Astrocyte of the cerebellum (primary cell): ENCODE measurements around the gene ZNF830.
"Not testable (repeated sequence)": the region's sequence is repeated elsewhere in the genome, so short reads cannot be mapped to it uniquely, and the experiment has no call there.

Experiments used
- DNase-seq: peaks from one replicate; pipeline ENCODE4 v3.0.0-alpha.2; 2011; ENCODE audit warnings: low read depth
- H3K4me3 ChIP-seq: 2 replicates; pipeline ENCODE4 v1.5.1; 2011; ENCODE audit warnings: mild to moderate bottlenecking, low read depth, low read length, moderate library complexity
- in situ Hi-C: cut with HindIII; loops from 2 replicates; pipeline ENCODE4 v1.10.0; 2017; ENCODE audit warnings: low sequenced_read_pairs
- TF ChIP-seq, protein P1 (sequence below): IDR thresholded peaks from 2 replicates; pipeline ENCODE4 v1.5.1; 2012; ENCODE audit warnings: low read length, low read depth, moderate library complexity, mild to moderate bottlenecking; ENCODE audit errors: missing control alignments

Gene ZNF830

DNA sequence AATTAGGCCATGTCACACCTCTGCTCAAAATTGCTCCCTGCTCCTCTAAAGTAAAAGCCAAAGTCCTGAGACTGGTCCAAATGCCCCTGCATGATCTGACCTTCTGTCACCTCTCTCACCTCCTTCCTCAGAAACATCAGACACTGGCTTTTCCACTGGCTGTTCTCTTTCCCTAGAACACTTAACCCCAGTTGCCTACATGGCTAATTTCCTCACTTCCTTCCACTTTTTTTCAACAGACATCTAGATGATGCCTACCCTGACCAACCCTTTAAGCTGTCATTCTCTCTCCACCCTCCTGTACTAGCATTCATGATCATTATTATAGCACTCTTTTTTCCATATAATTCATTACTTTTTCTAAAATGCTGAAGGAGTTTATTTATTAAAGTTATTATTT is 31.1 kb upstream of the ZNF830 start:
- no peak for DNase-seq
- in situ Hi-C loops: no loop called here
- TF ChIP-seq, protein P1, sequence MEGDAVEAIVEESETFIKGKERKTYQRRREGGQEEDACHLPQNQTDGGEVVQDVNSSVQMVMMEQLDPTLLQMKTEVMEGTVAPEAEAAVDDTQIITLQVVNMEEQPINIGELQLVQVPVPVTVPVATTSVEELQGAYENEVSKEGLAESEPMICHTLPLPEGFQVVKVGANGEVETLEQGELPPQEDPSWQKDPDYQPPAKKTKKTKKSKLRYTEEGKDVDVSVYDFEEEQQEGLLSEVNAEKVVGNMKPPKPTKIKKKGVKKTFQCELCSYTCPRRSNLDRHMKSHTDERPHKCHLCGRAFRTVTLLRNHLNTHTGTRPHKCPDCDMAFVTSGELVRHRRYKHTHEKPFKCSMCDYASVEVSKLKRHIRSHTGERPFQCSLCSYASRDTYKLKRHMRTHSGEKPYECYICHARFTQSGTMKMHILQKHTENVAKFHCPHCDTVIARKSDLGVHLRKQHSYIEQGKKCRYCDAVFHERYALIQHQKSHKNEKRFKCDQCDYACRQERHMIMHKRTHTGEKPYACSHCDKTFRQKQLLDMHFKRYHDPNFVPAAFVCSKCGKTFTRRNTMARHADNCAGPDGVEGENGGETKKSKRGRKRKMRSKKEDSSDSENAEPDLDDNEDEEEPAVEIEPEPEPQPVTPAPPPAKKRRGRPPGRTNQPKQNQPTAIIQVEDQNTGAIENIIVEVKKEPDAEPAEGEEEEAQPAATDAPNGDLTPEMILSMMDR: no peak
- H3K4me3 ChIP-seq: no peak overlapping the region

DNA sequence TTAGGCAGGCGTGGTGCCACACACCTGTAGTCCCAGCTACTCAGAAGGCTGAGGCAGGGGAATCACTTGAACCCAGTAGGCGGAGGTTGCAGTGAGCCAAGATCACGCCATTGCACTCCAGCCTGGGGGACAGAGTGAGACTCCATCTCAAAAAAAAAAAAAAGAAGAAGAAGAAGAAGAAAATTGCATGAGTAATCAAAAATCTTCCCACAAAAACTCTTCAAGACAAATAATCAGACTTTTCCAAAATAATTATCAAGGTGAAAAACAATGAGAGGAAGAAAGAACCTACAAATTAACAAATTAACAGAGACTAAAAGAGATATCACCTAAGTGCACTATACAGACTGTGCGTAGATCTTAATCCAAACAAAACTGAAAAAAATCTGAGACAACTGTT is 10.6 kb upstream of the ZNF830 start:
- in situ Hi-C loops, H3K4me3 ChIP-seq, DNase-seq: not testable (repeated sequence)

DNA sequence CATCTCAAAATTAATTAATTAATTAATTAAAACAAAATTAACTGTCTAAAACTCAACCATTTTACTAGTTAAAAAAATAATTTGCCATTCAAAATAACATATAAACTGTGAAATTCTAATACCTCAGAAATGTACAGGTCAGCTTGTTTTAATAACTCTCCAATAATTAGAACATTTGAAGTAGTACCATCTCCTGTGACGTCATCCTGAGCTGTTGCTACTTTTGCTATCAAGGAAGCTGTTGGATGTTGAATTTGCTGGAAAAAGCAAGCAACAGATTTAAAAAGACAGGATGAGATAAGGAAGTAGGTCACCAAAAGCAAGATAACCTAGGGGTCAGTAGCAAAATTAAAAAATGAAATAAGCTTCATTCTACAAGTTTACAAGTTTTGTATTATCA is 2.9 kb upstream of the ZNF830 start:
- DNase-seq: no peak
- TF ChIP-seq, protein P1: no peak
- in situ Hi-C loops: no loop called here
- no peak overlapping the region for H3K4me3 ChIP-seq

DNA sequence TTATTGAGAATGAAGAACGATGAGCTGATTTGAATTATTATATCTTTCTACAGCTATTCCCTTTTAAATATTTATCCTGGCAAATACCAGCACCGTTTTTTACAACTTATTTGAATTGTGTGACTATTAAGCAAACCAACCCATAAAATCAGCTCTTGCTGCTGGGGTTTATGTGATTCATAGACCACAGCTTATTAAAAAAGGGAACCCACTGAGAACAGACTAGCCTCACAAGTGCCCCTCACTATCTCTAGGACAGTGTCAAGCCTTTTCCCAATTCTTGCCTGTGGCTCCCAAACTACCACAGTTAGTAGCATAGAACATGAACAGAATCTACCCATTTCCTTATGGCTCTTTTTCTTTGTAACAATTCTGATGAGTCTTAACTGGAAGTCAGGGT is 12.8 kb downstream of the ZNF830 start:
- TF ChIP-seq, protein P1: no peak

DNA sequence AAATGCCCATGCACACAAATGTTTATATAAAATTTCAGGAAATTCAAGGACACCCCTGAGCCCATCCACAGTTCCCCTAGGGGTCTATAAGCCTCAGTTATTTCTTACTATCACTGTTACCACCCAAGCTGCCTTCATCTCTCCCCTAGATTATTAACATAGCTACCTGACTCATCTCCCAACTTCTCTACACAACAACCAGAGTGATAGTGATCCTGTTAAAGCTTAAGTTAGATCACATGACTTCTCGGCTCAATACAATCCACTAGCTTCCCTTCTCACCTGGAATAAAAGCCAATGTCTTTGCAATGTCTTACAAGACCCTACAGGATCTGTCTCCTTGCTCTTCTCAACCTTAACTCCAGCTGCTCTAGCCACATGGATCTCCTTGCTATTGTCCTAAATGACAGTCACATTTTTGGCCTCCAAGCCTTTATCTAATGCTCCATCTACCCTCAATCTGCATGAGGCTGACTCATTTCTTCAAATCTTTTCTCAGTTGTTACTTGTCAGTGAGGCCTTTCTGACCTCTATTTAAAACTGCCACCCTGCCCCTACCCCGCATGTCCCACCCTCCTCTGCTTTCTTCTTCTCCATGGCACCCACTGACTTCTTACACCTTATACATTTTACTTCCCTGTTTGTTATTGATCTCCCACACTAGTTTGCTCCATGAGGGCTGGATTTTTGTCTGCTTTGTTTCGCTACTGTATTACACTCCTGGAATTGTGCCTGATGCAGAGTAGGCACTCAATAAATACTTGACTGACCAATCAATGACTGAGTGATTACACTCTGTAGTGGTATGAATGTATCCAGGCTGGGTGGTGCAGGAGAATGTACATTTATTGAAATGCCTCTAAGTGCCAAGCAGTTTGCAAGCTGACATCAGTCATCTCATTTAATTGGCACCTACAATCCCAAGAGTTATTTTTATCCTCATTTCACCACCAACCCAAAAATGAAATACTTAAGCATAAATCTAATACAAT is 13.8 kb downstream of the ZNF830 start:
- no peak overlapping the region for H3K4me3 ChIP-seq
- in situ Hi-C loops: loop anchor here (25.0 kb wide), 1 partner anchor 612 kb away; the partner anchor contains the start of genes AP2B1 and PEX12
- TF ChIP-seq, protein P1: no peak
- DNase-seq: no peak

More for the DNA sequence above, 12.8 kb downstream of the ZNF830 start:
- DNase-seq: no peak
- H3K4me3 ChIP-seq: no peak overlapping the region
- in situ Hi-C loops: no loop called here

DNA sequence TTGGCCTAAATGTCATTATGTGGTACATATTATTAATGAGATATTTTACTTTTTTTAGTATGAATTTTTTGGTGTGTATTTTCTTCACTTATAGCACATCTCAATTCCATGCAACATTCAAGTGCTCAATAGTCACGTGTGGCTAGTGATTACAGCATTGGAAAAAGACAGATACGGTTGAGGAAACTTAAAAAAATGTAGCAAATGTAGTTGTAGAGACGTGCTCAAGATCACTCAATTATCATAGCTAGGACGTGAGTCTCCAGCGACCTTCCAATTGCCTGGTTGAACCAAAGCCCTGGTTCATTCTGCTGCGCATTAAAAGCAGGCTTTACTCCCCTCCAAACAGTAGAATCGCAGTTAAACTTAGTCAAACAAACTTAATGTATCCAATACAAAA is 17.8 kb downstream of the ZNF830 start:
- no peak for DNase-seq
- in situ Hi-C loops: loop anchor here (25.0 kb wide), 1 partner anchor 608 kb away; the partner anchor contains the start of genes AP2B1 and PEX12
- TF ChIP-seq, protein P1: no peak
- no peak overlapping the region for H3K4me3 ChIP-seq

DNA sequence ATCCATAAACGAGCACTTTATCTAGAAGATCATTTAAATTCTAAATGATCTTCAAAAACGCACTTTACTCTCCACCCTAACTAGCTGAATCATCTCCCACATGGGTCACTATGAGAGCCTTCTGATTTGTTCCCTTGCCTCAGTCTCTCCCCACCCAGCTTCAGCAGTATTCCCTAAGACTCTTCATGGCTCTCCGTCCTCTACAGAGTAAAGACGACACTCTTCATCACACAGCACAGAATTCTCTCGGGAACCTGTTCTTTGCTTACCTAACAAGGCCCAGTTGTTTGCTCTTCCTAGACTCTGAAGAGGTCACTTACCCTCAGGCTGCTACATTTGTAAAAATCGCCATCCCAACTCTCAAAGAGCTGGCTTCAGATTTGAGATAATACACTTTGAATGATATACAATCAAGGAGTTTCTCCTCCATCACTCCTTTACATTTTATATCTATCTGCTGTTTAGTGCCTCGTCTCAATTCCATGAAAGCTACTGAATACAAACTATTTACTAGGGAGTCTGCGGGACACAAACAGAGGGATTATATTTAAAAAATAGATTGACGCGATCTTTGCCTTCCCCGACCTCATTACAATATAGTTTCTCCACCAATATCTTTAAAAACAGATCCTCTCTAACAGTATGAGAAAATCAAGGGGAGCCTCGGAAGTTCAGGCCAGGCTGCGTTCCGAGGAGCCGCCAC is 18.5 kb downstream of the ZNF830 start:
- in situ Hi-C loops: loop anchor here (25.0 kb wide), 1 partner anchor 608 kb away; the partner anchor contains the start of genes AP2B1 and PEX12
- TF ChIP-seq, protein P1: no peak
- DNase-seq: no peak
- peak overlapping the region; percentile 82 for H3K4me3 ChIP-seq
